SIG-M5 (cell line): ENCODE results near the gene OAS1.

Experiments used
- DNase-seq: peaks from one replicate; lab custom pipeline; 2025; lab: John Stamatoyannopoulos, UW

Gene OAS1

GRCh38 chr12:112967306-112967705 lies 60.5 kb downstream of the OAS1 start:
- DNase-seq = no peak

GRCh38 chr12:112967858-112968257 lies 61.1 kb downstream of the OAS1 start:
- no peak for DNase-seq
